ENCODE measurements around the gene FAM3D.
"Not testable (repeated sequence)": the region's sequence is repeated elsewhere in the genome, so short reads cannot be mapped to it uniquely, and the experiment has no call there.

Gene FAM3D

GRCh38 chr3:58693940-58694850, 27.6 kb upstream of the FAM3D start:
- no peak overlapping the region for H3K27ac Mint-ChIP-seq
- peak; percentile 68 for ATAC-seq
- H3K9me3 Mint-ChIP-seq: peaks cover 6% of the 10 kb centered on the region
- no peaks in the 10 kb centered on the region for H3K36me3 Mint-ChIP-seq
- H3K27me3 Mint-ChIP-seq: peaks cover 22% of the 10 kb centered on the region
- H3K4me1 Mint-ChIP-seq: no peaks in the 10 kb centered on the region
- no peak overlapping the region for H3K4me3 Mint-ChIP-seq

GRCh38 chr3:58692484-58692883, 25.9 kb upstream of the FAM3D start:
- H3K27me3 Mint-ChIP-seq: peaks cover 29% of the 10 kb centered on the region

GRCh38 chr3:58691997-58692396, 25.4 kb upstream of the FAM3D start:
- H3K4me1 Mint-ChIP-seq: no peaks in the 10 kb centered on the region
- H3K4me3 Mint-ChIP-seq: no peak overlapping the region
- H3K9me3 Mint-ChIP-seq: peaks cover 6% of the 10 kb centered on the region
- no peaks in the 10 kb centered on the region for H3K36me3 Mint-ChIP-seq
- H3K27me3 Mint-ChIP-seq: peaks cover 29% of the 10 kb centered on the region
- H3K27ac Mint-ChIP-seq: no peak overlapping the region
- ATAC-seq: no peak

More at GRCh38 chr3:58692484-58692883, 25.9 kb upstream of the FAM3D start:
- Mint-ChIP-seq H3K36me3 (no peaks in the 10 kb centered on the region), H3K4me3 (no peak overlapping the region), H3K27ac (no peak overlapping the region), H3K9me3 (peaks cover 6% of the 10 kb centered on the region), H3K4me1 (no peaks in the 10 kb centered on the region)
- no peak for ATAC-seq

- peaks cover 39% of the 10 kb centered on the region for H3K27me3 Mint-ChIP-seq
- no peak for ATAC-seq
Measured at GRCh38 chr3:58690490-58690889, 23.9 kb upstream of the FAM3D start.

DNA sequence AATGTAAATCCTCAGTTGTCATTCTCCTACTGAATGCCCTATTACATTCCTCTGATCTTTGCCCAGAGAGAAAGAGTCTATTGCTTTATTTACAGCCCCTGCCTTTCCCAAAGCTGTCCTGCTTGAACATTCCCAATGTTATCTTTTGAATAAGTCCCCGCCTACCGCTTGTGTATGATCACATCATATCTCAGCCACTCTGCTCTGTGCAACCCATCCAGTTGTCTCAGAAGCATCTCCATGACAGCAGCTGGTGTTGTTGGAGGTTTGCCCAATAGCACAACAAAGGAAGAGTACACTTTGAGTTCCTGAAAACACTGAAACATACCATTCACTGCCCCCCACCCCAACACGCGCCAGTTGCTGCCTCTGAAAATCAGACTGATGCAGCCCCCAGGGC, 22.0 kb upstream of the FAM3D start:
- Mint-ChIP-seq H3K4me1 (no peaks in the 10 kb centered on the region), H3K9me3 (peaks cover 6% of the 10 kb centered on the region), H3K27ac (no peak overlapping the region), H3K27me3 (peaks cover 27% of the 10 kb centered on the region), H3K4me3 (no peak overlapping the region), H3K36me3 (no peaks in the 10 kb centered on the region)
- no peak for ATAC-seq

More at GRCh38 chr3:58690490-58690889, 23.9 kb upstream of the FAM3D start:
- Mint-ChIP-seq H3K4me3 (no peak overlapping the region), H3K27ac (no peak overlapping the region), H3K4me1 (no peaks in the 10 kb centered on the region), H3K9me3 (peaks cover 6% of the 10 kb centered on the region), H3K36me3 (no peaks in the 10 kb centered on the region)

DNA sequence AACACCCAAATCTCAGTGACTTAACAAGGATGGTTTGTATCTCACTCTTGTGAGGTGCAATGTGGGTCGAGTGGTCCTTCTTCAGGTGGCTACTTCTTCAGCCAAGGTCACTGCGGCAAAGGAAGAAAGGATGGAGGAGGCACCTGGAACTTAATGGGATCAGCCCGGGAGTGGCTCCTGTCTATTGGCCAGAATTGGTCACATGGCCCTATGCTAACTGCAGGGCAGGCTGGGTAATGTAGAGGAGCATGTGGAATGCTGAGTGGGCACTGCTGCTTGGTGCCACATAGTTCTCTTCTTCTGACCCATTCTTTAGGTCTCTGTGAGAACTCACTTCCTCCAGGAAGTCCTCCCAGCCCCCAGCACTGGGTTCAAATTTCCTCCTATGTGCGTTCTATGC, 20.3 kb upstream of the FAM3D start:
- no peak for ATAC-seq
- no peak overlapping the region for H3K27ac Mint-ChIP-seq

DNA sequence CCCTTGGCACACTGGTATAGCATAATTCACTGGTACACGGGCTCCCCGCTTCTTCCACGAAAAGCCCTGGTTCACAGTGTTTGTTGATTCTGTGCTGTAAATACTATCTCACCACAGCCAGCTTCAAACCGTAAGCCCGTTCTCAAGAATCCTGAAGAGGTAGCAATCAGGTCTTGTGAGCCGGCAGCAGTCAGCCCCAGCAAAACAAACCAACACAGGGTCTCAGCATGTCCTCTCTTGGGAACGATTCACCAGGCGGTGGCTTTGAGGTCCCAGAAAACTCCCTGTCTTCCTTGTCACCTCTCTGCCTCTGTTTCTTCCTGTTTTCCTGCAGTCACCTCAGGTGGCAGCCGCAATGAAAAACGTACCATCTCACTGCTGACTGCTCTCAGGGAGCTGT, 19.1 kb upstream of the FAM3D start:
- Mint-ChIP-seq H3K27me3 (peaks cover 32% of the 10 kb centered on the region), H3K4me3 (no peak overlapping the region), H3K36me3 (no peaks in the 10 kb centered on the region), H3K4me1 (no peaks in the 10 kb centered on the region), H3K27ac (no peak overlapping the region), H3K9me3 (peaks cover 4% of the 10 kb centered on the region)
- ATAC-seq: no peak

More for the DNA sequence above, 20.3 kb upstream of the FAM3D start:
- no peak overlapping the region for H3K4me3 Mint-ChIP-seq
- H3K36me3 Mint-ChIP-seq: no peaks in the 10 kb centered on the region
- H3K27me3 Mint-ChIP-seq: peaks cover 23% of the 10 kb centered on the region
- H3K4me1 Mint-ChIP-seq: no peaks in the 10 kb centered on the region
- H3K9me3 Mint-ChIP-seq: peaks cover 6% of the 10 kb centered on the region

DNA sequence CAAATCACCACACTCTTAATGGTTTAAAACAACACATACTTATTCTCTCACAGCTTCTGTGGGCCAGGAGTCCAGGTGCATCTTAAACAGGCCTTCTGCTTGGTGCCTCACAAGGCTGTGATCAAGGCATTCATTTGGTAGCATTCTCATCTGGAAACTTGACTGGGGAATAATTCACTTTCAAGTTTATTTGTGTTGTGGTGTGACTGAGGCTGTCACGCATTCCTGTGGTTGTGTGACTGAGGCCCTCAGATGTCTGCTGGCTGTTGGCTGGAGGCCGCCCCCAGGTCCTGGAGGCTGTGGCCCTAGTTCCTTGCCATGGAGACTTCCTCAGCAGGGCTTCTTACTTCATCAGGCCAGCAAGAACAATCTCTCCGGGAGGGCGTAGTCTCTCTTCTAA, 16.9 kb upstream of the FAM3D start:
- peak; percentile 9 for ATAC-seq
- peaks cover 41% of the 10 kb centered on the region for H3K27me3 Mint-ChIP-seq
- no peaks in the 10 kb centered on the region for H3K4me1 Mint-ChIP-seq
- no peak overlapping the region for H3K27ac Mint-ChIP-seq
- no peaks in the 10 kb centered on the region for H3K36me3 Mint-ChIP-seq
- H3K4me3 Mint-ChIP-seq: no peak overlapping the region
- H3K9me3 Mint-ChIP-seq: no peaks in the 10 kb centered on the region

DNA sequence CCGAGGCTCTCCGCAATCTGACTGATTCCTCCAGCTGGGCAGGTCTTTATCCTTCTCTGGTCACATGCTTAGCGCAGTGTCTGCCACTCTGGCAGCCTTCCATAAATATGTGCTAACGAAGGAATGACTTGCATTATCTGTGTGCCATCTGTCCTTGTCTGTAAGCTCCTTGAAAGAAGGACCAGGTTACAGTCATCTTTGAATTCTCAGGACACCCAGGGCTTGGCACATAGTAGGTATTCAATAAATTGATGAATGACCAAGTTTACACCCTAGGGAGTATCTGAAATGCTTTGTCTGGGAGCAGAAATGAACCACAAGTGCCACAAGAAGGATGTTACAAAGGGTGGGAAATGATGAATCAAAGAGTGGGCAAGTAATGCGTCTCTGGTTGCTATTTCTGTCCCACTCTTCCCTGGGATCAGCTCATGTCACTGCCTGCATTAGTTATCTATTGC, 16.5 kb upstream of the FAM3D start:
- ATAC-seq: peak; percentile 6

GRCh38 chr3:58681863-58682262, 15.3 kb upstream of the FAM3D start:
- H3K4me1 Mint-ChIP-seq: no peaks in the 10 kb centered on the region
- H3K27me3 Mint-ChIP-seq: peaks cover 51% of the 10 kb centered on the region
- no peaks in the 10 kb centered on the region for H3K36me3 Mint-ChIP-seq
- H3K27ac Mint-ChIP-seq: no peak overlapping the region
- peaks cover 2% of the 10 kb centered on the region for H3K9me3 Mint-ChIP-seq
- no peak for ATAC-seq
- H3K4me3 Mint-ChIP-seq: no peak overlapping the region

More for the DNA sequence above, 16.5 kb upstream of the FAM3D start:
- H3K4me1 Mint-ChIP-seq: no peaks in the 10 kb centered on the region
- no peak overlapping the region for H3K27ac Mint-ChIP-seq
- H3K27me3 Mint-ChIP-seq: peaks cover 43% of the 10 kb centered on the region
- no peak overlapping the region for H3K4me3 Mint-ChIP-seq
- no peaks in the 10 kb centered on the region for H3K9me3 Mint-ChIP-seq
- no peaks in the 10 kb centered on the region for H3K36me3 Mint-ChIP-seq

DNA sequence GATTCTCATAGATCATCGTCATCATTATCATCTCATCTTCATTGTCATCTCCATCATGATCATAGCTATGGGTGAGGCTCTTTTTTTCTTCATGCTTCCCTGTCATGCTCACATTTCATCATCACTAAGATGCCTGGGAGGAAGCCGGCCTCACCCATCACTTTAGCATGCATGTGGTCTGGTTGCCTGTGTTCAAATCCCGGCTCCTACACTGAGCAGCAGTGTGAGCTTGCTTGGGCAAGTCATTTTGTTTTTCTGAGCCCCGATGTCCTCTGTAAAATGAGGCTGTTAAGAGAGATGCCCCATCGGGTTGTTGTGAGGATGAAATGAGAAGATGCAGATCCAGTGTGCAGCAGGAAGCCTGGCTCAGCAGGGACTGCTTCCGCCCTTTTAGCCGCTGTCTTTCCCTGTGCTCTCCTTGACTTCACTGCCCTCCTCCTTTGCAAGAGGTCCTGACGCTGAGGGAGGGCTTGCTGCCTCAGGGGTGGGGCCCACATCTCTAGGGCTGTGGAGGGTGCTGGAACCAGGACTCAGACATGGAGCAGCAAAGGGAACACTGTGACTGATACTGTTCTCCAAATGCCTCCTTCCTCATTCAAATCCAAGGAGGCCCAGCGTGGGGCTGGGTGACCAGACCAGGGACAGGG, 14.4 kb upstream of the FAM3D start:
- no peak overlapping the region for H3K27ac Mint-ChIP-seq
- no peak overlapping the region for H3K4me3 Mint-ChIP-seq
- no peaks in the 10 kb centered on the region for H3K4me1 Mint-ChIP-seq
- H3K36me3 Mint-ChIP-seq: no peaks in the 10 kb centered on the region
- peaks cover 6% of the 10 kb centered on the region for H3K9me3 Mint-ChIP-seq
- ATAC-seq: no peak
- H3K27me3 Mint-ChIP-seq: peaks cover 51% of the 10 kb centered on the region

DNA sequence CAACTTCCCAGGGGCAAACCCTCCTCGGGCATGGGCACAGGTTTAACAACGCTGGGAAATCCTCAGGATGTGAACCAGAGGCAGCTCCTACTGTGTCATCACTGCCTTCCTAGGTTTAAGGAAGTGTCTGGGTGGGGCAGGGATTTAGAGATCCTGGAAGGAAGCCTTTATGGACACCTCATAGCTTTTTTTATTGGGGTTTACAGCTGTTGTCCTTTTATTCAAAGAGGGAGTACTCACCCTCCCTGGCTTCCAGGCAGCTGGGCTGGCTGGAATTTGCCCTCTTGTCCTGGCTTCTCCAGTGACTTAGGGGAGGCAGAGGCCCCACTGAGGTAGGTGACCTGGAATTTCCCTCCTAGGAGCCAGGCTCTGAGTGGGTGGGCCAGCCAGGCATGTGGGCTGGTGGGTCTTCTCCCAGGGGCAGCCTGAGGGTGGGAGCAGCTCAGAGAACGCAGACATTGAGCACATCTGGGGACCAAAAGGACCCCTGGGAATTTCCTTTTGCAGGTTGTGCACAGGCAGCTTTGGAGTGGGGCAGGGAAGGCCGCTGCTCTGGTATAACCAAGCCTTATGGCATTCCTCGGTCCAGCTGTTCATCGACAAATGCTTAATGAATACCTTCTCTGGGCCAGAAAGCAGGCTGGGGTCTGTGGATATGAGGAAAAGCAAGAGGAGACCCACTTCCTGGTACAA, 13.5 kb upstream of the FAM3D start:
- Mint-ChIP-seq H3K4me3 (no peak overlapping the region), H3K27ac (no peak overlapping the region), H3K9me3 (peaks cover 6% of the 10 kb centered on the region), H3K4me1 (no peaks in the 10 kb centered on the region), H3K36me3 (no peaks in the 10 kb centered on the region), H3K27me3 (peaks cover 59% of the 10 kb centered on the region)
- ATAC-seq: no peak

GRCh38 chr3:58679446-58679845, 12.9 kb upstream of the FAM3D start:
- Mint-ChIP-seq H3K4me3 (no peak overlapping the region), H3K27ac (no peak overlapping the region), H3K36me3 (no peaks in the 10 kb centered on the region), H3K9me3 (peaks cover 6% of the 10 kb centered on the region), H3K27me3 (peaks cover 59% of the 10 kb centered on the region), H3K4me1 (no peaks in the 10 kb centered on the region)
- no peak for ATAC-seq

GRCh38 chr3:58678177-58678970, 11.8 kb upstream of the FAM3D start:
- not testable (repeated sequence) for H3K9me3 Mint-ChIP-seq, H3K4me1 Mint-ChIP-seq, H3K27ac Mint-ChIP-seq, H3K4me3 Mint-ChIP-seq, ATAC-seq, H3K36me3 Mint-ChIP-seq
- H3K27me3 Mint-ChIP-seq: peaks cover 59% of the 10 kb centered on the region

DNA sequence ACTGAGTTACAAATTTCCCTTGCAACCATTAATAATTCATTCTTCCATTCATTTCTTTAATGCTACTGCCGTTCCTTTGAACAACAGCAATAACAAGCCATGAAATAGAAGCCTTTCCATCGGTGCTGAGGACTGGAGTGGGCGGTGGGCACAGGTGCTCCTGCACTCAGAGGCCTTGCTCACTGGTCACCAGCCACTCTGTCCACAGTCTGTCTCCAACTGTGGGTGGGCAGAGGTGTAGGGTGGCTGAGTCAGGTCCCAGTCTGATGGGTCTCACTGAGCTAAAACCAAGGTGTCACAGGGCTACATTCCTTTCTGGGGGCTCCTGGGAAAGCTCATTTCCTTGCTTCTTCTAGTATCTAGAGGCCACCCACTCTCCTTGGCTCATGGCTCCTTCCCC, 6.3 kb upstream of the FAM3D start:
- H3K27ac Mint-ChIP-seq: no peak overlapping the region
- H3K4me3 Mint-ChIP-seq: no peak overlapping the region
- H3K9me3 Mint-ChIP-seq: peaks cover 6% of the 10 kb centered on the region
- H3K27me3 Mint-ChIP-seq: peaks cover 35% of the 10 kb centered on the region
- H3K36me3 Mint-ChIP-seq: no peaks in the 10 kb centered on the region
- peak; percentile 51 for ATAC-seq
- H3K4me1 Mint-ChIP-seq: no peaks in the 10 kb centered on the region
